Daoy (cell line): ENCODE data around the gene CCS. TPM values are rescaled to one million over a fixed set of nuclear protein-coding genes. Genes with fewer than 3 reads are reported as not detected.
"Not testable (repeated sequence)": the region's sequence is repeated elsewhere in the genome, so short reads cannot be mapped to it uniquely, and the experiment has no call there.

Experiments used
- DNase-seq: peaks from one replicate; pipeline ENCODE4 v3.0.0-alpha.2; 2015; ENCODE audit warnings: low read depth
- total RNA-seq: library from RNA; depleted of rRNA; stranded (reverse); fragments of >200 nt; shearing (Covaris generic); gene quantifications from 2 replicates; pipeline ENCODE4 v1.2.3, GENCODE V29; 2014

The CCS gene
- total RNA-seq, 1 experiment from 2014 or later = 15.0 TPM

GRCh38 chr11:66626382-66626781, 33.4 kb downstream of the CCS start:
- no peak for DNase-seq

DNA sequence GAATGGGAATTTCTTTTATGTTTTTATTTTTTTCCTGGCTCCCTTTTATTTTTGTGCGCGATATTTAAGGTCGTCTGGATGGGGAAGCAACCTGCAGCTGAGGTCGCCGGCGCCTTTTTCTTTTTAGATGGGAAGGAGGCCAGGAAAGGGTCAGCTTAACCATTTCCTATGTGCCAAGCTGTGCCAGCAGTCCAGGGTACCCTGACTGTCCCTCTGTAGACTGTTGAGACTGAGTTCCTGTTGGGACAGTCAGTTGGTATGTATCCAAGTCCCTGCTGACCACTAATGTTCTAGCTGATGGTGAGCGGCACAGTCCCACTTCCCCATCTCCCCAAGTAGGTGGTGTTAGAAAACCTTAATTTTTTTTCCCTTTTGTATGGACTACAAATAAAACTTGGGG, 33.9 kb downstream of the CCS start:
- no peak for DNase-seq

DNA sequence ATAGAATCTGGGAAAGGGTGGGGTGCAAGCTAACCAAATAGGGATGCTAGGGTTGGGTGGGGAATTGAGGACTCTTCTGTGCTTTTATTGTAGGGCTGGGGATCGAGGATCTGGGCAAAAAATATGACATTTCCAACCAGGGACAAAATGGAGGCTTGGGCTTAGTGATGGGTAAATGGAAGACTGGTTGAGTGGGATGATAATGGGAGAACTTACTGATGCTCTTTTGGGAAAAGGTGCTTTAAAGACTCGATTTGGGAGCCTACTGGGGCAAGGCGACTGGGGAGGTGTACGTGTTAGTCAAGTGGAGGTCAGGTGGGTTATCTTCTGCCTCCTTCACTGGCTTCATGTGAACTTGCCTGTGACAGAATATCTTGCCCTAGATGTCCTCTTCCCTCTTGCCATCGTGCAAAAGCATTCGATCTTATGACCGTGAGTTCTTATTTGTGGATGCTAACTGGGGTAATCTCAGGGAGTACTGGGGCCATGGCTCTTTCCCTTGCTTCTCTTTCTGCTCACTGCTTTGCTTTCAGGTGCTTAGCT, 35.1 kb downstream of the CCS start:
- DNase-seq = no peak

DNA sequence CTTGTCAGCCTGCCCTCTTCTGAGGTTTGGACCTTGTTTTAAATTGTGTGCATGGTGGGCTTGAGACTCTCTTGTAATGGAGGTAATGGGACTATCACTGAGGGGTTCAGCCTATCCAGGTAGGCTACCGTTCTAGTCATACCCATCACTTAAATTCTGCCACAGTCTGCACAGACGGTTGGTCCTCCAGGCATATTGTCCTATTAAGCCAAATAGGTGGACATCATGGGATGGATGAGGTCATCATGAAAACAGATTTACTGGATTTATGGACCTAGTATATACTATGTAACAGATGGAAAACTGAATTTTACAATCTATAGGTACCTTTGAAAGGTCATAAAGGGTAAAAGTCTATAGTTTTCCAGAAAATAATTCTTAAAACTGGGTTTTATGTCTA, 36.4 kb downstream of the CCS start:
- no peak for DNase-seq

DNA sequence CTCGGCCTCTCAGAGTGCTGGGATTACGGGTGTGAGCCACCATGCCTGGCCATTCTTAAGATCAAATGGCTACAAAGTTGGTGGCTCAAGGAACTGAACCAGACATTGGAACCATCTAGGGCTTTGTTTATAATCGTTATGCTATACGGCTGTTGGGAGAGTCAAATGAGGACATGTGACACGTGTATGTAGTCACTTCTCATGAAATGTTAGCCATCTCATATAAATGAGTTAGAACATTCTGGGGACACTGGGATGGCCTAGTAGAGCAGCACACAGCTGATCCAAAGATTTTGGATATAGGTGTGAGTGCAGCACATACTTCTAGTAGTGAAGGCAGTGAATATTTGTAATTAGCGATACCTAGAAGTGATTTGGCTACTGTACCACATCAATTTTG, 38.9 kb downstream of the CCS start:
- DNase-seq = no peak

DNA sequence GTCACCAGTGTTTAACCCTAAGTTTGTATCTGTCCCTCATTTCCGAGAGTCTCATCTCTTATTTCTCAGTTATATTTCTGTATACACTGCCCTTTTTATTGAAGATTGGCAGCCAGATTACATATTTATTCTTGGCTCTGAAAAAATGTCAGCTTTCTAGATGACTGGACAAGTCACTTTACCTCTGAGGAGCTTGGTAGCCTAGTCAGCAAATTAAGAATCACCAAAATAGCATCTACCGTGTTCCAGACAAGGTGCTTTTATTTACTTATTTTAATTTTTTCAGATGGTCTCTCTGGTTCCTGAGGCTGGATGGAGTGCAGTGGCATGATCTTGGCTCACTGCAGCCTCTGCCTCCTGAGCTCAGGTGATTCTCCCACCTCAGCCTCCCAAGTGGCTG, 40.0 kb downstream of the CCS start:
- DNase-seq = no peak

DNA sequence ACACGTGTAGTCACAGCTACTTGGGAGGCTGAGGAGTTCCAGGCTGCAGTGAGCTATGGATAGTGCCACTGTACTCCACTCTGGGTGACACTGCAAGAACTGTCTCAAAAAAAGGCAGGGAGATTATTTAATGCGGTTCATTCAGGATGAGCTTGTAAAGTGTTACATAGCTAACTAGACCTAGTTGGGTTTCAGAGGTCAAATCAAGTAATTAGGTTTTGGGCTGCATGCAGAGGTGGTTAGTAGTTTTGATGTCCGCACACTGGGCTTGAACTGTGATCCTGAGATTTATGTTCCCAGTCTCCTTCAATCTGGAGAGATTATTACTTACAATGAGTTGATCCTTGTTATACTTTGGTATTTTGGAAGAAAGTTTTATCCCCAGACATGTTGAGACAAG, 43.4 kb downstream of the CCS start:
- DNase-seq = no peak

DNA sequence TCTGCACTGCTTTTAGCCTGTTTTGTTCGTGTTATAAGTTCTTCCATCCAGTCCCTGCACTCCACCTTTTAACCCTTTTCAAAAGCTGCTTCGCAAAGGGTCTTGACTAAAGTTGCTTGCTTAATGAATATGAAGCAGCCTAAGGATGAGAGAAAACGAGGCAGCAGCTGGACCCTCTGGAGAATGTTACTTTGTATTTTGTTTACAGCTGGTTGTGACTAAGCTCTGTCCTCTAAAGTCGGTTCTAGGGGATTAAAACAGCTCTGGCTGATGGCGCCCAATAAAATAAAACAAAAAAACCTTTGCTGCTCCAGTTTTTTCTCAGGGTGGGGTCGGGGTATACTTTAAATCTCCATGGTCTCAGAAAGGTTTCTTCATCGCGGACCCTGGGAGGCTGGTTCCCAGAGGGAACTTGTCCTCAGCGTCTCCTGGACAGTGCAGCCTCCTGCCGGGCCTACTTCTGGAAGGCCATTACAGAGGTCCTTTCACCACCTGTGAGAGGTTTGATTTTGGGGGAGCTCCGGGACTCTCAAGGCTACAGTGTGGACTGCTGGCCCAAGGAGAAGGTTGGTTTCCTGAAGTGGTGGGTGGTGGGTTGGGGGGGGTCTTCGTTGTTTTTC, 44.7 kb downstream of the CCS start:
- no peak for DNase-seq

- DNase-seq = peak; percentile 99
These were observed 45.4 kb downstream of the CCS start, which contains the start of gene RBM4 for GRCh38 chr11:66638177-66639065. RBM4 (plus strand) TSS chr11:66638703; CDS start chr11:66639712, 1,009 bp downstream.

DNA sequence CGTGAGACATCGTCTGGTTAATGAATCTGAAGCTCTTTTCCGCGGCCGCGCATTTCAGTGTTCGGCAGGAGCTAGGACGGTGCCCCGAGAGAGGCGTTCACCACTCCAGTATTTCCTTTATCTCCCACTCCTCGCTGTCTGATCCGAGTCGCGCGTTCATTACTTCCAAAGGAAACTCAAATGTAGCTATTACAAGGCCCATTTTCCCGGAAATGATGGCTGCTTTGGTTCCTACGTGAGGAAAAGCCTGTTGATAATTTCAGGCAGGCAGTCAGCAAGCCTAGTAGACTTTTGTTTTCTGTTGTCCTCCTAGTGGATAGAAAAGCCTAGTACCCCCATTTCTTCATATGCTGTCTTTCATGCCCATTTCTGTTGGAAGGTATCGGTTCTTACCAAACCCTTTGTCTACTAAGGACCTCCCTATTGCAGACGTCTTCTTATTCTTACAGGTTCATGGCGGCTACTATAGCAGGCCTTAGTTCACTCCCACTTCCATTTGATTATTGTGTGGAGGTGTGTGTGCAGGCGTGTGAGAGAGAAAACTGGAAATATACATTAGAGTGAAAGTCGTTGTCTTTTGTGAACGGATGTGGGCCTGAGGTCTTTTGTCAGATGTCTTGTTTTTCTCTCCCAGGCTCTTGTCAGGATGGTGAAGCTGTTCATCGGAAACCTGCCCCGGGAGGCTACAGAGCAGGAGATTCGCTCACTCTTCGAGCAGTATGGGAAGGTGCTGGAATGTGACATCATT, 46.3 kb downstream of the CCS start:
- peak; percentile 27 for DNase-seq

DNA sequence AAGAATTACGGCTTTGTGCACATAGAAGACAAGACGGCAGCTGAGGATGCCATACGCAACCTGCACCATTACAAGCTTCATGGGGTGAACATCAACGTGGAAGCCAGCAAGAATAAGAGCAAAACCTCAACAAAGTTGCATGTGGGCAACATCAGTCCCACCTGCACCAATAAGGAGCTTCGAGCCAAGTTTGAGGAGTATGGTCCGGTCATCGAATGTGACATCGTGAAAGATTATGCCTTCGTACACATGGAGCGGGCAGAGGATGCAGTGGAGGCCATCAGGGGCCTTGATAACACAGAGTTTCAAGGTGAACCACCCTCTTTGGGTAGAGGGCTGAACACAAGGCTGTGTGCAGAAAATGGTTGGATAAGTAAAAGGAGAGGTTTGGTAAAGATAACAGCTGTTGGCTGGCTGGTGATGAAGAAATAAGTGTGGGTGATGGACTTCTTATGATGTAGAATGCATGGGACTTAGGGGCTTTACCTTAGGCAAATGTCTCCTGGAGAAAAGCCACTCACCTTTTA, 46.9 kb downstream of the CCS start:
- not testable (repeated sequence) for DNase-seq

DNA sequence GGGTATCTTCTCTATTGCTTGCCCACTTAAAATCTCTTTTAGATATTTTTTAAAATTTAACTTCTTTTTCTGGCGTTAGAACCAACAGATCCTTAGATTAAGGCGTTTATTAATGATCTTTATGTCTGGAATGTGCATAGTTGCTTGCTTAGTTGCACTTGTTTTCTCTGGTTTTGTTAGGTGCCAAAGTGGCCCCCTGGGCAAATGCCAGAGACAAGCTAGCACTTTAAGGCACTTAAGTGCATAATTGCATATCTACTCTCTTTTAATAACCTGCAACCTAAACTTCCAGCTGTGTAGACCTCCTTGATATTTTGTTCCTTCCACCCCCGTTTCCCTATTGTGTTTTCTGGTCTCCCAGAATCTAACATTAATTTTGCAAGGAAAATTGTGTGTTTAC, 48.8 kb downstream of the CCS start:
- DNase-seq = no peak

DNA sequence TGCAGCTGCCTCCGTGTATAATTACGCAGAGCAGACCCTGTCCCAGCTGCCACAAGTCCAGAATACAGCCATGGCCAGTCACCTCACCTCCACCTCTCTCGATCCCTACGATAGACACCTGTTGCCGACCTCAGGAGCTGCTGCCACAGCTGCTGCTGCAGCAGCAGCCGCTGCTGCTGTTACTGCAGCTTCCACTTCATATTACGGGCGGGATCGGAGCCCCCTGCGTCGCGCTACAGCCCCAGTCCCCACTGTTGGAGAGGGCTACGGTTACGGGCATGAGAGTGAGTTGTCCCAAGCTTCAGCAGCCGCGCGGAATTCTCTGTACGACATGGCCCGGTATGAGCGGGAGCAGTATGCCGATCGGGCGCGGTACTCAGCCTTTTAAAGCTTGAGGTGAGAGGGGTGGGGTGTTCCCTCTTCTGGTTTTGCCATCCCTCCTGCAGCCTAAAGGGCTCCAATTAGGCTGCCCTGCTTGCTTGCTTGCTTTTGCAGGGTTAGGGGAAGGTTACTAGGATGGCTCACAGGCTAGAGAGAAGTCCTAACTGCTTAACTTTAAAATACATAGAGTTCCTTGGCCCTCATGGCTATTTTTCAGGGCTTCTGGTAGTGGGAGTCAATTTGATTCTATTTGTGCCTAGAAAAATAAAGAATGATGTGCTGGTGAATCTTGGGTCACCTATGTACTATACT, 50.9 kb downstream of the CCS start:
- no peak for DNase-seq

- DNase-seq = no peak
These were observed 53.8 kb downstream of the CCS start for GRCh38 chr11:66646828-66647227.

- no peak for DNase-seq
These were observed 56.9 kb downstream of the CCS start for GRCh38 chr11:66649903-66650302.

DNA sequence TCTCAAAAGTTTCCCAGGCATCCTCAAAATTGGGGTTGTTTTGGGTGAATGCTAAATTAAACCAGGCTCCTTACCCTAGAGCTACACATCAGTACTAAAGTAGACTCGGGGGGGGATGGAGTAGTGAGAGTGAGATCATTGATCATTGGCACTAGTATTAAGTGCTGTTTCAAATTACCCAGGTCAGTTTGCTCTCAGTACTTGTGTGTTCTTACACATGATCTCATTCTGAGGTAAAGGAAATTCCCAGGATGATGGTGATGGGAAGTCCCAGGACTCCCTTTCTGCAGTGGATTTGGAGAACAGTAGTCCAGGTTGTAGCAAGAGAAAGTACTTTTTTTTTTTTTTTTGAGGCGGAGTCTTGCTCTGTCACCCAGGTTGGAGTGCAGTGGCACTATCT, 58.0 kb downstream of the CCS start:
- DNase-seq = peak; percentile 15

DNA sequence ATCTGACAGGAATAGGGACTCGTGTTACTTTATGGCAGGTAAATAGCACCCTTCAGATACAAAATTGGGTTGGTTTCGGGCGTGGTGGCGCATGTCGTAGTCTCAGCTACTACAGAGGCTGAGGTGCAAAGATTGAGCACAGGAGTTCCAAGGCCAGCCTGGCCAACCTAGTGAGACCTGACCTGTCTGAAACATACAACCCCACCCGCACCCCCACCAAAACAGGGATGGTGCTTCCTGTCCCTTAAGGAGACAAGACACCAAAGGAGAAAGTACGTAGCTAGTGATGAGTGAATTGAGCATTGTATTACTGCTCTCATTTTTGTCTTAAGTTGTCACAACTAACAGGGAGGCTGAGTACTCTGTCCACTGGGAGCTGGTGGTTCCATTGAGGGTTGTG, 59.7 kb downstream of the CCS start:
- DNase-seq = no peak

DNA sequence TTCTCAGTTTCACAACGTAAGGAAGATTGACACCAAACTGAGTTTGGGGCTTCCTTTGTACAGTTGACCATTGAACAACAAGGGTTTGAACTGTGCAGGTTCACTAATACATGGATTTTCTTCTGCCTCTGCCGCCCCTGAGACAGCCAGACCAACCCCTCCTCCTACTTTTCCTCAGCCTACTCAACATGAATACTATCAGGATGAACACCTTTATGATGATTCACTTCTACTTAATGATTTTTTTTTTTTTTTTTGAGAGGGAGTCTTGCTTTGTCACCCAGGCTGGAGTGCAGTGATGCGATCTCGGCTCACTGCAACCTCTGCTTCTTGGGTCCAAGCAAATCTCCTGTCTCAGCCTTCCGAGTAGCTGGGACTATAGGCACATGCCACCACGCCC, 60.1 kb downstream of the CCS start:
- DNase-seq = no peak
